ENCODE data around the gene CDC25A.

Gene CDC25A

DNA sequence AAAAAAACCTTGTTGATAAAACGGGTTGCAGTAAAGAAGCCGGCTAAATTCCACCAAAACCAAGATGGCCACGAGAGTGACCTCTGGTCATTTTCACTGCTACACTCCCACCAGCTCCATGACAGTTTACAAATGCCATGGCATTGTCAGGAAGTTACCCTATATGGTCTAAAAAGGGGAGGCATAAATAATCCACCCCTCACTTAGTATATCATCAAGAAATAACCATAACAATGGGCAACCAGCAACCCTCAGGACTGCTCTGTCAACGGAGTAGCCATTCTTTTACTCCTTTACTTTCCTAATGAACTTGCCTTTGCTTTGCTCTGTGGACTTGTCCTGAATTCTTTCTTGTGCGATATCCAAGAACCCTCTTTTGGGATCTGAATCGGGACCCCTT lies 14.4 kb upstream of the CDC25A start:
- no peak for DNase-seq (ENCODE audit: low read depth)
- no peak overlapping the region for H3K4me3 ChIP-seq (ENCODE audit: low read length)
- no peak for TF ChIP-seq CTCF (IDR thresholded peaks at IDR 0.05; ENCODE audit: insufficient read depth, low read depth, low read length, missing control alignments)

- DNase-seq (ENCODE audit: low read depth) = no peak
- no peak overlapping the region for H3K4me3 ChIP-seq (ENCODE audit: low read length)
- TF ChIP-seq CTCF (IDR thresholded peaks at IDR 0.05; ENCODE audit: insufficient read depth, low read depth, low read length, missing control alignments) = no peak
Observed at GRCh38 chr3:48199117-48199516, 10.9 kb upstream of the CDC25A start.

GRCh38 chr3:48196611-48197010 lies 8.4 kb upstream of the CDC25A start:
- DNase-seq (ENCODE audit: low read depth) = no peak
- TF ChIP-seq CTCF (IDR thresholded peaks at IDR 0.05; ENCODE audit: insufficient read depth, low read depth, low read length, missing control alignments) = no peak
- no peak overlapping the region for H3K4me3 ChIP-seq (ENCODE audit: low read length)

GRCh38 chr3:48194446-48195071 lies 6.3 kb upstream of the CDC25A start:
- no peak overlapping the region for H3K4me3 ChIP-seq (ENCODE audit: low read length)
- TF ChIP-seq CTCF (IDR thresholded peaks at IDR 0.05; ENCODE audit: insufficient read depth, low read depth, low read length, missing control alignments) = peak; percentile 94
- DNase-seq (ENCODE audit: low read depth) = peak; percentile 68

DNA sequence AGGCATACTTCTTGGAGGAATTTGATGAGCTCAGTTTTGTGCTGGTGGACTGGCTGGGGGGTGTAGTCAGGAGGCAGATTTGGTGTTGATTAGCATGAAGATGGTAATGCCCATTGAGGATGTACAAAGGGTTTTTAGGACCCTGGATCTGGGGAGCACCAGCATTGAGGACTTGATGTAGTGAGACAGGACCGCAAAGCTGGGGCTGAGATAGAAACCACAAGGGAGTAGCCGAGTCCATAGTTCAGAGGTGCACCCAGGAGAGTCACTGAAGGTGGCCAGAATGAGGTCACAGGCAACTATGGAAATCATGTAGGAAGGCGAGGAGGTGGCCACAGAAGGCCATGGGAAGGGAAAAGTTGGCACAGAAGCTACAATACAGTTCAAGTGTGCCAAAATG lies 2.7 kb upstream of the CDC25A start:
- no peak for TF ChIP-seq CTCF (IDR thresholded peaks at IDR 0.05; ENCODE audit: insufficient read depth, low read depth, low read length, missing control alignments)
- H3K4me3 ChIP-seq (ENCODE audit: low read length) = no peak overlapping the region
- DNase-seq (ENCODE audit: low read depth) = no peak

DNA sequence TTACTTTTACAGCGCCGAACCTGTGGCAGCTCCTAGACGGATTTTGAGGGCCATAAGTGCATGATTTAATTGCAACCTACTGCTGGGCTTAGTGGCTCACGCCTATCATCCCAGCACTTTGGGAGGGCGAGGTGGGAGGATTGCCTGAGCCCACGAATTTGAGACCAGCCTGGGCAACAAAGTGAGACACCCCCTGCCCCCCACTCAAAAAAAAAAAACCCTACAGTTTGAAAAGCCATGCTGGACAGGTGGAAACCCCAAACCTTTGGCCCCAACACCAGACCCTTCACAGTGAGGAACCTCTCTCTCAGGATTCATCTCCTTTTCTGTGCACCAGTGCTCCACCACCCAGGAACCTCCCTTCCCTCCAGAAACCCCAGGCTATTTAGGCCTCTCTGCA lies 1.1 kb upstream of the CDC25A start:
- no peak for TF ChIP-seq CTCF (IDR thresholded peaks at IDR 0.05; ENCODE audit: insufficient read depth, low read depth, low read length, missing control alignments)
- no peak overlapping the region for H3K4me3 ChIP-seq (ENCODE audit: low read length)
- DNase-seq (ENCODE audit: low read depth) = no peak

- peak; percentile 12 for DNase-seq (ENCODE audit: low read depth)
- peak overlapping the region; percentile 78 for H3K4me3 ChIP-seq (ENCODE audit: low read length)
- TF ChIP-seq CTCF (IDR thresholded peaks at IDR 0.05; ENCODE audit: insufficient read depth, low read depth, low read length, missing control alignments) = no peak
Observed at GRCh38 chr3:48187579-48188265, 495 bp downstream of the CDC25A start.
